DOHH2 (cell line): ENCODE data around the gene GDPD2.

Experiments used
- H3F3A ChIP-seq: fragments of 200-600 bp; sonication (generic), shearing (Covaris generic); 2 replicates; pipeline ENCODE4 v1.6.0; 2016; ENCODE audit warnings: antibody characterized with exemption, mild to moderate bottlenecking; ENCODE audit not compliant: control insufficient read depth, insufficient read depth
- H3K27ac ChIP-seq: fragments of 200-600 bp; sonication (generic); 2 replicates; pipeline ENCODE4 v1.5.1; 2014; ENCODE audit warnings: low read depth, mild to moderate bottlenecking, low read length, moderate library complexity
- H3K27me3 ChIP-seq: fragments of 200-600 bp; sonication (generic); 2 replicates; pipeline ENCODE4 v1.6.1; 2014; ENCODE audit warnings: mild to moderate bottlenecking, low read length, mixed read lengths; ENCODE audit not compliant: control insufficient read depth
- H3K36me3 ChIP-seq: fragments of 200-600 bp; sonication (generic); 2 replicates; pipeline ENCODE4 v1.6.1; 2014; ENCODE audit warnings: mild to moderate bottlenecking, low read length, moderate library complexity, mixed read lengths; ENCODE audit not compliant: control insufficient read depth
- H3K4me1 ChIP-seq: fragments of 200-600 bp; sonication (generic); 2 replicates; pipeline ENCODE4 v1.6.1; 2014; ENCODE audit warnings: mild to moderate bottlenecking, low read length, mixed read lengths; ENCODE audit not compliant: control insufficient read depth
- H3K4me2 ChIP-seq: fragments of 200-600 bp; sonication (generic); 2 replicates; pipeline ENCODE4 v1.6.0; 2014; ENCODE audit warnings: mild to moderate bottlenecking, low read length, moderate library complexity
- H3K4me3 ChIP-seq: fragments of 200-600 bp; sonication (generic); 2 replicates; pipeline ENCODE4 v1.5.1; 2014; ENCODE audit warnings: mild to moderate bottlenecking, low read length, mixed read lengths
- H3K79me2 ChIP-seq: fragments of 200-600 bp; sonication (generic); 2 replicates; pipeline ENCODE4 v1.6.1; 2014; ENCODE audit warnings: mild to moderate bottlenecking, low read length, mixed read lengths; ENCODE audit not compliant: control insufficient read depth
- H3K9me2 ChIP-seq: fragments of 200-600 bp; sonication (generic); replicated peaks from 2 replicates; pipeline ENCODE4 v1.6.1; 2014; ENCODE audit warnings: mild to moderate bottlenecking, low read length, mixed read lengths; ENCODE audit not compliant: control insufficient read depth
- H3K9me3 ChIP-seq: fragments of 200-600 bp; sonication (generic); 2 replicates; pipeline ENCODE4 v1.6.1; 2014; ENCODE audit warnings: antibody characterized with exemption, low read length, mixed read lengths; ENCODE audit not compliant: control insufficient read depth, insufficient read depth
- H4K20me1 ChIP-seq: fragments of 200-600 bp; sonication (generic); 2 replicates; pipeline ENCODE4 v1.6.0; 2014; ENCODE audit warnings: low read depth, mild to moderate bottlenecking, antibody characterized with exemption, low read length, moderate library complexity; ENCODE audit not compliant: control insufficient read depth, insufficient read depth
- EZH2phosphoT487 ChIP-seq: fragments of 200-600 bp; sonication (generic); IDR thresholded peaks from 2 replicates; pipeline ENCODE4 v1.6.1; 2017; ENCODE audit warnings: borderline replicate concordance, mild to moderate bottlenecking, antibody characterized with exemption, low read length, moderate library complexity, mixed read lengths
- TF ChIP-seq, protein P1 (sequence below): fragments of 200-600 bp; sonication (generic); IDR thresholded peaks from one replicate; pipeline ENCODE4 v1.5.1; 2014; ENCODE audit warnings: antibody characterized with exemption, mild to moderate bottlenecking, low read depth, low read length; ENCODE audit not compliant: poor library complexity, severe bottlenecking

Gene GDPD2

GRCh38 chrX:70466968-70467367, 43.9 kb downstream of the GDPD2 start:
- Histone ChIP-seq H3K9me3 (no peaks in the 10 kb centered on the region), H3K79me2 (peaks cover 5% of the 10 kb centered on the region; the same call in 1 of the 2 replicates), H3K4me2 (no peak overlapping the region), H3K27ac (no peak overlapping the region), H4K20me1 (no peaks in the 10 kb centered on the region), H3K9me2 (no peaks in the 10 kb centered on the region), H3F3A (no peaks in the 10 kb centered on the region), H3K27me3 (no peaks in the 10 kb centered on the region), H3K4me1 (peaks cover 7% of the 10 kb centered on the region), H3K36me3 (no peaks in the 10 kb centered on the region), H3K4me3 (no peak overlapping the region)
- TF ChIP-seq EZH2phosphoT487 = no peak
- TF ChIP-seq, protein P1, sequence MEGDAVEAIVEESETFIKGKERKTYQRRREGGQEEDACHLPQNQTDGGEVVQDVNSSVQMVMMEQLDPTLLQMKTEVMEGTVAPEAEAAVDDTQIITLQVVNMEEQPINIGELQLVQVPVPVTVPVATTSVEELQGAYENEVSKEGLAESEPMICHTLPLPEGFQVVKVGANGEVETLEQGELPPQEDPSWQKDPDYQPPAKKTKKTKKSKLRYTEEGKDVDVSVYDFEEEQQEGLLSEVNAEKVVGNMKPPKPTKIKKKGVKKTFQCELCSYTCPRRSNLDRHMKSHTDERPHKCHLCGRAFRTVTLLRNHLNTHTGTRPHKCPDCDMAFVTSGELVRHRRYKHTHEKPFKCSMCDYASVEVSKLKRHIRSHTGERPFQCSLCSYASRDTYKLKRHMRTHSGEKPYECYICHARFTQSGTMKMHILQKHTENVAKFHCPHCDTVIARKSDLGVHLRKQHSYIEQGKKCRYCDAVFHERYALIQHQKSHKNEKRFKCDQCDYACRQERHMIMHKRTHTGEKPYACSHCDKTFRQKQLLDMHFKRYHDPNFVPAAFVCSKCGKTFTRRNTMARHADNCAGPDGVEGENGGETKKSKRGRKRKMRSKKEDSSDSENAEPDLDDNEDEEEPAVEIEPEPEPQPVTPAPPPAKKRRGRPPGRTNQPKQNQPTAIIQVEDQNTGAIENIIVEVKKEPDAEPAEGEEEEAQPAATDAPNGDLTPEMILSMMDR = no peak

DNA sequence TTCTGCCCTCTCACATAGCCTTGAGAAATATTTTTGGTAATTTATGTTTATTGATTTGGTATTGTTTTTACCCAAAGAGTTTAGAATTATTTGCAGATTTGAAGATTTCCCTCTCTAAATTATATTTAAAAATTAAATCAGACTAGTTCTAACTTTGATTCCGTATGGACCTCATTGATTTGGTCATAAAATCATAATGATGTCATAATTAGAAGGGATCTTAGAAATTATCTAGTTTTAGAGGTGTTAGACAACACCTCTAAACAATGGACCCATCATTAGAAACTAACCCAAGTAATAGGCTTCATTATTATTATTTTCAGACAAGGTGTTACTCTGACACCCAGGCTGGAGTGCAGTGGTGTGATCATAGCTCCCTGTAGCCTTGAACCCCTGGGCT, 45.6 kb downstream of the GDPD2 start:
- Histone ChIP-seq H3K4me3 (no peak overlapping the region), H3K4me1 (peaks cover 7% of the 10 kb centered on the region), H3K9me3 (no peaks in the 10 kb centered on the region), H3K36me3 (no peaks in the 10 kb centered on the region), H3F3A (no peaks in the 10 kb centered on the region), H3K79me2 (peaks cover 5% of the 10 kb centered on the region; the same call in 1 of the 2 replicates), H3K27me3 (no peaks in the 10 kb centered on the region), H3K9me2 (no peaks in the 10 kb centered on the region), H3K27ac (no peak overlapping the region), H3K4me2 (no peak overlapping the region), H4K20me1 (no peaks in the 10 kb centered on the region)
- TF ChIP-seq, protein P1 = no peak

- no peak overlapping the region for H3K4me2 ChIP-seq
- H3K9me3 ChIP-seq = no peaks in the 10 kb centered on the region
- no peaks in the 10 kb centered on the region for H3F3A ChIP-seq
- H3K27me3 ChIP-seq = no peaks in the 10 kb centered on the region
- no peaks in the 10 kb centered on the region for H3K9me2 ChIP-seq
- H4K20me1 ChIP-seq = no peaks in the 10 kb centered on the region
- no peak overlapping the region for H3K4me3 ChIP-seq
- TF ChIP-seq, protein P1 = no peak
- TF ChIP-seq EZH2phosphoT487 = no peak
- peaks cover 11% of the 10 kb centered on the region for H3K4me1 ChIP-seq
- peaks cover 2% of the 10 kb centered on the region; the same call in 1 of the 2 replicates for H3K79me2 ChIP-seq
- no peak overlapping the region for H3K27ac ChIP-seq
- no peaks in the 10 kb centered on the region for H3K36me3 ChIP-seq
Observed at GRCh38 chrX:70470850-70471289, 47.8 kb downstream of the GDPD2 start.
